Measurements from ENCODE around the gene SLC17A3.

GRCh38 chr6:25892877-25893276 lies 18.8 kb upstream of the SLC17A3 start:
- TF ChIP-seq EZH2 (IDR thresholded peaks at IDR 0.05; ENCODE audit: borderline replicate concordance, insufficient read depth, low read length, poor library complexity, severe bottlenecking) (no peak), CTCF (IDR thresholded peaks at IDR 0.05; ENCODE audit: poor library complexity, severe bottlenecking) (no peak), REST (IDR thresholded peaks at IDR 0.05; ENCODE audit: borderline replicate concordance) (no peak), TAF1 (IDR thresholded peaks at IDR 0.05; ENCODE audit: low read depth) (no peak), SMC3 (conservative IDR thresholded peaks at IDR 0.05; ENCODE audit: poor library complexity) (no peak)
